ENCODE results near the gene PLXNA4. TPM values are rescaled to one million over a fixed set of nuclear protein-coding genes. Genes with fewer than 3 reads are reported as not detected.

The PLXNA4 gene
- total RNA-seq, 1 experiment from 2014 or later = not detected

- DNase-seq (ENCODE audit: low read depth, low spot score) (no peak), ATAC-seq (no peak)
- ChIA-PET RAD21 (ENCODE audit: low non-redundant PET in 1 of 2, low total read pairs in 2 of 2, uncharacterized antibody in 2 of 2, unreplicated experiment in 2 of 2) (no interaction called here), POLR2A (no interaction called here), CTCF (no interaction called here)
- TF ChIP-seq CBX3 (IDR thresholded peaks at IDR 0.05; ENCODE audit: low read depth) (no peak), POLR2AphosphoS5 (IDR thresholded peaks at IDR 0.05; ENCODE audit: low read depth, low read length) (no peak), REST (IDR thresholded peaks at IDR 0.05; ENCODE audit: low read depth) (no peak), SIN3A (IDR thresholded peaks at IDR 0.05; ENCODE audit: low read depth) (no peak), ATF3 (IDR thresholded peaks at IDR 0.05) (no peak), POLR2A (IDR thresholded peaks at IDR 0.05; ENCODE audit: borderline replicate concordance, extremely low read depth, insufficient read depth, insufficient read length) (no peak), ELF1 (IDR thresholded peaks at IDR 0.05; ENCODE audit: borderline replicate concordance, low read depth) (no peak), FOSL1 (IDR thresholded peaks at IDR 0.05; ENCODE audit: low read depth) (no peak), SRF (IDR thresholded peaks at IDR 0.05; ENCODE audit: low read depth) (no peak), CTCF (IDR thresholded peaks at IDR 0.05 in 2 of 3, conservative IDR thresholded peaks at IDR 0.05 in 1 of 3; ENCODE audit: borderline replicate concordance in 1 of 3, insufficient read depth in 1 of 3, low read depth in 2 of 3, low read length in 2 of 3) (no peak), EZH2phosphoT487 (IDR thresholded peaks at IDR 0.05; ENCODE audit: borderline replicate concordance) (no peak), SP1 (IDR thresholded peaks at IDR 0.05; ENCODE audit: low read depth) (no peak), ZNF274 (IDR thresholded peaks at IDR 0.05; ENCODE audit: low read depth, low read length) (no peak), TCF7L2 (IDR thresholded peaks at IDR 0.05; ENCODE audit: borderline replicate concordance, extremely low read depth, insufficient read depth, insufficient read length) (no peak), YY1 (IDR thresholded peaks at IDR 0.05; ENCODE audit: extremely low read depth, insufficient replicate concordance, low read depth, low read length) (no peak)
- TF ChIP-seq, protein P1, sequence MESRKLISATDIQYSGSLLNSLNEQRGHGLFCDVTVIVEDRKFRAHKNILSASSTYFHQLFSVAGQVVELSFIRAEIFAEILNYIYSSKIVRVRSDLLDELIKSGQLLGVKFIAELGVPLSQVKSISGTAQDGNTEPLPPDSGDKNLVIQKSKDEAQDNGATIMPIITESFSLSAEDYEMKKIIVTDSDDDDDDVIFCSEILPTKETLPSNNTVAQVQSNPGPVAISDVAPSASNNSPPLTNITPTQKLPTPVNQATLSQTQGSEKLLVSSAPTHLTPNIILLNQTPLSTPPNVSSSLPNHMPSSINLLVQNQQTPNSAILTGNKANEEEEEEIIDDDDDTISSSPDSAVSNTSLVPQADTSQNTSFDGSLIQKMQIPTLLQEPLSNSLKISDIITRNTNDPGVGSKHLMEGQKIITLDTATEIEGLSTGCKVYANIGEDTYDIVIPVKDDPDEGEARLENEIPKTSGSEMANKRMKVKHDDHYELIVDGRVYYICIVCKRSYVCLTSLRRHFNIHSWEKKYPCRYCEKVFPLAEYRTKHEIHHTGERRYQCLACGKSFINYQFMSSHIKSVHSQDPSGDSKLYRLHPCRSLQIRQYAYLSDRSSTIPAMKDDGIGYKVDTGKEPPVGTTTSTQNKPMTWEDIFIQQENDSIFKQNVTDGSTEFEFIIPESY (IDR thresholded peaks at IDR 0.05; ENCODE audit: extremely low read depth, insufficient replicate concordance, low read length) = no peak
- H3K27me3 ChIP-seq (ENCODE audit: insufficient read depth, low read length) = peaks cover 35% of the 10 kb centered on the region
- no peaks in the 10 kb centered on the region for H4K20me1 ChIP-seq (ENCODE audit: insufficient read depth)
- no peak overlapping the region for H3K4me2 ChIP-seq (ENCODE audit: low read length)
- H2AFZ ChIP-seq (ENCODE audit: low read depth, low read length, poor library complexity, severe bottlenecking) = no peak overlapping the region
- no peaks in the 10 kb centered on the region for H3K36me3 ChIP-seq (ENCODE audit: control insufficient read depth in 1 of 2, insufficient read depth in 2 of 2, low read length in 2 of 2)
- H3K4me1 ChIP-seq (ENCODE audit: control insufficient read depth in 1 of 2, insufficient read depth in 2 of 2, low read length in 2 of 2) = no peaks in the 10 kb centered on the region
- BruUV-seq (replicated peaks) = no TSS peak
- no peak overlapping the region for H3K9ac ChIP-seq (ENCODE audit: low read length)
- intact Hi-C loops (cut with micrococcal nuclease) = no loop called here
- no peak overlapping the region for H3K4me3 ChIP-seq (replicated peaks in 1 of 2; ENCODE audit: low read depth in 1 of 2, low read length in 2 of 2)
- H3K9me3 ChIP-seq (ENCODE audit: control insufficient read depth in 1 of 2, insufficient read depth in 1 of 2, low read depth in 1 of 2, low read length in 2 of 2) = no peaks in the 10 kb centered on the region
- H3K79me2 ChIP-seq (ENCODE audit: insufficient read depth, low read length) = no peaks in the 10 kb centered on the region
- H3K27ac ChIP-seq (ENCODE audit: low read depth, low read length) = no peak overlapping the region
- no peaks in the 10 kb centered on the region for H3K9me2 ChIP-seq (ENCODE audit: insufficient read depth)
These were observed 284.8 kb downstream of the PLXNA4 start for GRCh38 chr7:132291481-132291880.
